Right lobe of liver (tissue), 6 donors: ENCODE data around the gene SHKBP1. TPM values are rescaled to one million over a fixed set of nuclear protein-coding genes. Genes with fewer than 3 reads are reported as not detected.

Source experiments
- ATAC-seq, 4 donors: fragments of 200-7000 bp; cut with Tn5 transposase; one replicate each; pipeline ENCODE4 v1.9.1; 2020; ENCODE audit warnings: mild to moderate bottlenecking in 4 of 4, moderate library complexity in 4 of 4
- DNase-seq, 3 donors: peaks; one replicate each; pipeline ENCODE4 v3.0.0-alpha.2; 2020
- H3K27ac ChIP-seq, 3 donors: fragments of 200-600 bp; one replicate each; pipeline ENCODE4 v1.8.0; 2022
- H3K27me3 ChIP-seq, 2 donors: fragments of 200-600 bp; one replicate each; pipeline ENCODE4 v1.8.0; 2022
- H3K36me3 ChIP-seq, 4 donors: fragments of 200-600 bp; sonication (generic) in 1 of 4; one replicate each; pipeline versions ENCODE4 v1.5.1 to v1.8.0; 2017 to 2022; ENCODE audit warnings: control low read depth in 1 of 4
- H3K4me1 ChIP-seq, 4 donors: fragments of 200-600 bp; sonication (generic) in 1 of 4; one replicate each; pipeline versions ENCODE4 v1.5.1 to v1.8.0; 2017 to 2022; ENCODE audit warnings: control low read depth in 1 of 4
- H3K4me3 ChIP-seq, 3 donors: fragments of 200-600 bp; one replicate each; pipeline ENCODE4 v1.8.0; 2022
- H3K9me3 ChIP-seq, 4 donors: fragments of 200-600 bp; sonication (generic) in 1 of 4; one replicate each; pipeline versions ENCODE4 v1.5.1 to v1.8.0; 2017 to 2022; ENCODE audit warnings: control low read depth in 1 of 4
- CTCF ChIP-seq, 4 donors: fragments of 200-600 bp in 3 of 4; fragments of 450-650 bp in 1 of 4; IDR thresholded peaks; one replicate each; pipeline versions ENCODE4 v1.5.1 to v1.8.0; 2016 to 2022; ENCODE audit warnings: antibody characterized with exemption in 4 of 4, mild to moderate bottlenecking in 2 of 4
- POLR2A ChIP-seq: fragments of 450-650 bp; IDR thresholded peaks from one replicate; pipeline ENCODE4 v1.6.1; 2017; ENCODE audit warnings: antibody characterized with exemption, mild to moderate bottlenecking
- WGBS: methylation state at CpG from one replicate; pipeline ENCODE4 v1.1.6; 2018; ENCODE audit warnings: low coverage, low lambda C conversion rate; ENCODE audit not compliant: insufficient coverage; ENCODE audit errors: missing lambda C conversion rate; 5-methylcytosine and 5-hydroxymethylcytosine counted together
- intact Hi-C, 2 donors: fragments of 100-400 bp; cut with DNase I; formaldehyde crosslinking; loops; one replicate each; pipeline versions ENCODE4 v1.11.2 to v1.14.1; 2022
- total RNA-seq, 6 experiments: library from RNA; depleted of rRNA in 2 of 6; stranded (reverse); fragments of >200 nt in 2 of 6; fragmentation: NEBNext Ultra II Directional in 3 of 6; extraction: Animal tissue kit (Norgen Biotek cat#: 25700) in 3 of 6; gene quantifications; one replicate each; pipeline versions ENCODE4 v1.1.0 to v1.2.4, GENCODE V29; 2016 to 2023
- donor health status: DM: no; HTN: yes; CAD: no.
- donor health status: DM: no; HTN: no; CAD: no.
- donor health status: DM: no; HTN: no; CAD: no.
- donor health status: DM: no; HTN: yes; CAD: no.
- donor health status: DM: no; HTN: yes; CAD: no.

Gene SHKBP1
- total RNA-seq, 6 experiments from 2014 or later, result 16.1 to 29.0 (median 22.4) TPM

- 9% methylated on average over 14 of the region's 18 CpGs for WGBS
- Histone ChIP-seq H3K27me3 (peaks cover 0 to 30% of the 10 kb centered on the region in 2 donors), H3K9me3 (no peaks in the 10 kb centered on the region), H3K4me1 (peaks cover 0 to 13% (median 1%) of the 10 kb centered on the region in 4 donors), H3K27ac (no peak overlapping the region), H3K4me3 (no peak overlapping the region), H3K36me3 (no peaks in the 10 kb centered on the region)
- ATAC-seq, result no peak
- intact Hi-C loops, result no loop called here
- no peak for TF ChIP-seq CTCF (IDR thresholded peaks at IDR 0.05)
- TF ChIP-seq POLR2A, result no peak
- no peak for DNase-seq
These were observed 20.7 kb downstream of the SHKBP1 start for GRCh38 chr19:40597329-40597838.

- intact Hi-C loops, result no loop called here
- H3K4me1 ChIP-seq, result peaks cover 0 to 16% (median 1%) of the 10 kb centered on the region in 4 donors
- no peaks in the 10 kb centered on the region for H3K9me3 ChIP-seq
- WGBS, result 0% methylated on average over 15 of the region's 46 CpGs
- peak; percentile 82 to 86 (median 83) for DNase-seq
- peaks cover 0 to 30% of the 10 kb centered on the region in 2 donors for H3K27me3 ChIP-seq
- ATAC-seq, result peak; percentile 76 to 88 (median 78)
- TF ChIP-seq CTCF (IDR thresholded peaks at IDR 0.05), result peak; percentile 95 to 99 (median 98)
- no peak for TF ChIP-seq POLR2A
- no peak overlapping the region for H3K4me3 ChIP-seq
- H3K36me3 ChIP-seq, result no peaks in the 10 kb centered on the region
- no peak overlapping the region for H3K27ac ChIP-seq
These were observed 21.6 kb downstream of the SHKBP1 start for GRCh38 chr19:40598121-40598917.

DNA sequence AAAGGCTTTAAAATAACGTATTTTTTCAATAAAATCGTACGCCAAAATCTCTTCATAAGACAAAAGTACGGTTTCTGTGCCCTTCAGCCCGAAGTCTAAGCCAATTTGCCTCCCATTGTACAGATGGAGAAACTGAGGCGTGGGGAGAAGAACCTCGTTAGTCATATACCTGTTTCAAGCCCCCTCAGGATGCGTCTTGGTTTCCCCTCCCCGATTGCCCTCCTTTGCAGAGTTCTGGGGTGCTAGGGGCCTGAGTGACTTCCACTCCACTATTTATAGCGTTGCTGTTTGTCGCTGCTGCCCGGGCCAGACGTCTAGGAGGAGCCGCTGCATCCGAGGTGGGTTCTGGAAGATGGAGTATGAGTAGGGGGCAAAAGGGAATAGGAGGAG, 22.2 kb downstream of the SHKBP1 start:
- no peak for TF ChIP-seq POLR2A
- no peak for TF ChIP-seq CTCF (IDR thresholded peaks at IDR 0.05)
- no peak for DNase-seq
- Histone ChIP-seq H3K27me3 (peaks cover 0 to 30% of the 10 kb centered on the region in 2 donors), H3K9me3 (no peaks in the 10 kb centered on the region), H3K36me3 (no peaks in the 10 kb centered on the region), H3K4me3 (no peak overlapping the region), H3K27ac (no peak overlapping the region), H3K4me1 (peaks cover 0 to 16% (median 1%) of the 10 kb centered on the region in 4 donors)
- no peak for ATAC-seq
- intact Hi-C loops, result no loop called here
- 8% methylated on average over 15 of the region's 15 CpGs for WGBS

DNA sequence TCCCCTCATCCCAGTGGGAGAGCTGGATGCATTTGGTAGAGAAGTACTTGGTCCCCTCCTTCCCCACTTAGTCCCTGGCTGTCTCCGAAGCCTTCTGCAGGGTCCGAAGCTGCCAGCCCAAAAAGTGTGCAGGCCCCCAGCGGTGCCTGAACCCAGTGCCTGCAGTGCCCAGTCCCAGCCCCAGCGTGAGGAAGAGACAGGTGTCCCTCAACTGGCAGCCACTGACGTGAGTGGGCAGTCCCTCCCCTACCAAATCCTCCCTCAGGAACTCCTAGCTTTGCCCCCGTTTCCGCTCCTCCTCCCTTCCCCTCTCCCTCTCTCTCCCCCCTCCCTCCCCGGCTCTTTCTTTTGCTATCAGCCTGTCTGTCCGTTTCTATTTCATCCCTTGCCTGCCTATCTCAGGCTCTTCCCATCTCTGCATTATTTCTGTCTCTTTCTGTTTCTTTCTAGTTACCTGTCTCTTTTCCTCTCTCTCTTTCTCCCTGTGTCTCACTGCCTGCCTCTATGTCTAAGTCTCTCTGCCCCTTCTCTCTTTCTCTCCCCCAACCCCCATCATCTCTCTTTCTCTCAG, 22.7 kb downstream of the SHKBP1 start:
- DNase-seq, result no peak
- TF ChIP-seq CTCF (IDR thresholded peaks at IDR 0.05), result no peak
- no peak for TF ChIP-seq POLR2A
- Histone ChIP-seq H3K36me3 (no peaks in the 10 kb centered on the region), H3K27ac (peak overlapping the region in 2 of 3 donors; percentile 8 to 43), H3K9me3 (no peaks in the 10 kb centered on the region), H3K4me3 (no peak overlapping the region), H3K4me1 (peaks cover 0 to 19% (median 1%) of the 10 kb centered on the region in 4 donors), H3K27me3 (peaks cover 0 to 30% of the 10 kb centered on the region in 2 donors)
- intact Hi-C loops, result no loop called here
- WGBS, result 4% methylated on average over 6 of the region's 9 CpGs
- ATAC-seq, result no peak
